HG03196 (cell line): ENCODE results near the gene CYYR1.

Experiments
- ATAC-seq: cut with Tn5 transposase; IDR thresholded peaks from one replicate; pipeline ENCODE4 v1.9.1; 2021; ENCODE audit not compliant: unreplicated experiment

The CYYR1 gene

DNA sequence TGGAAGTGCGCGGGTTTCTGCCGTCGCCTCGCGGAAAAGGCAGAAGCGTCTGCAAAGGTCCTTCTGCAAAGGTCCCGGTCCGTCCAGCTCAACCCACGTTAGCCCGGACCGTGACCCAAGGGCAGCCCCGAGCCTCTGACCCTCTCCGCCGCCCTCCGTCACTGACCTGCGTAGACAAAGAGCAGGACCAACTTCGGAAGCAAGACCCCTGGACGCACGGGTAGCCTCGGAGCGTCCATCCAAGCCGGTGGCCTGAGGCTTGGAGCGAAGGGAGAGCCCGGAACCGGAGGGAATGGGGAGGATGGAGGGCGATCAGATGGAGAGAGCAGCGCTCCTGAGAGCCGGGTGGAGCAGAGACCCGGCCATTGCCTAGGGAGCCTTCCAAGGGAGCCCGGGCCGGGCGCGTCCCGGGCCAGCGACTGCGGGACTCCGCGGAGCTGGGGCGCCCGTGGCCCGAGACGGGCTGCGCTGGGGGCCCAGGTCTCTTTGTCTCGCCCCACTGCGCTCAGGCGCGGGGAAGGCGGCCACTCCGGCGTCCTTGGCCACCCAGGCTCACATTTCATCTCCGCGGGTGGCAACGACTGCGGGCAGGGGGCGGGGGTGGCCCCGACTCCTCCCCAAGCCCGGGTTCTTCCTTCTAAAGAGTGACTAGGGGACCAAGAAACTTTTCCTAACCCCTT lies at the start of gene CYYR1:
TSS of gene CYYR1 (minus strand) at position 585 of the 680 bp plus-strand sequence. CDS start at position 239, 346 bp downstream.
- no peak for ATAC-seq

DNA sequence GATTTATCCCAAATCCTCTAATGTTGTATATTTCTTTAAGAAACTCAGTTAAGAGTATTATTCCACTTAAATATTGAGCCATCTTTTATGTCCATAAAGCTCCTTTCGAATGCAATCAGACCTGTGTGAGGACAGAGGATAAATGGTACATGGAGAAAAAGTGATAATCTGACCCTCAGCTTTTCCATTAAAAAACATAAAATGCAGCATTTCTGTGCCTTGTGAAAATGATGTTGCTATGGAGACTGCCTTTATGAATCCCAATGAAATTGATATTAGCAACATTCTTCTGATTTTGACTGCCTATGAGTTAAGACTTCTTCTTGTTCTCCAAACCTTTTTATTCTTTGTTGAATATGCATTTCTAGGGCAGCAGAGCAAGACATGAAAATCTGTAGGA lies 44.1 kb upstream of the CYYR1 start:
- no peak for ATAC-seq

DNA sequence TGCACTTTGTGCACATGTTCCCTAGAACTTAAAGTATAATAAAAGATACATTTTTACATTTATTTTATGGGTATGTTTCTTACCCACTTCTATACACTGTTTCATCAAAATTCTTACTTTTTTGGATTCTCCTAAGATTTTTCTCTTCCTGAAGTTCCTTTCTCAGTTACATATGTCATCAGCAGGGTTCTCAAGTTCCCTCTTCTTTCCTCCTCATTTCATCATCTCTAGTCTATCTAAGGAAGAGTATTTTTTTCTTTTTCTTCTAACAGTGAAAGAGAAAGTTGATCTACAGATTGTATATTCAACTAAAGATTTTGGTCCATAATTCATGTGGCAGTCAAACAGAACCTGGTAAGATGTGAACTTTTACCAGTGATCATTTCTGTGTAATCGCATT lies 41.2 kb upstream of the CYYR1 start:
- ATAC-seq: no peak

DNA sequence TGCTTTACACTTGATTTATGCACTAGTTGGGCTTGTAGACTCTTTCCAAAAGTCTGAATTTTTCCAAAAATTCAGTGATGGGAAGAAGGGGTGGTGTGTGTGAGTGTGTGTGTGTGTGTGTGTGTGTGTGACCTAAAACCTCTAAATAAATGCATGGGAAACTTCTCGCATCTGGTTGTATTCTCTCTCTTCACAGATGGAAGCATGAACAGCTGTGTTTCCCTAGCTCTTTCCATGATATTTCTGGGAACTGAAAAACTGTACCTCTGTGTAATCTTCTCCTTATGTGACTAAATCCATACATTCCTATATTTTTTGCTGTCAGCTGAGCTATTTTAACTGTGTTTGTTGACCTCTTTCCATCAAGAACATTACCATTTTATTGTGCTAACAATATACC lies 26.2 kb upstream of the CYYR1 start:
- no peak for ATAC-seq

DNA sequence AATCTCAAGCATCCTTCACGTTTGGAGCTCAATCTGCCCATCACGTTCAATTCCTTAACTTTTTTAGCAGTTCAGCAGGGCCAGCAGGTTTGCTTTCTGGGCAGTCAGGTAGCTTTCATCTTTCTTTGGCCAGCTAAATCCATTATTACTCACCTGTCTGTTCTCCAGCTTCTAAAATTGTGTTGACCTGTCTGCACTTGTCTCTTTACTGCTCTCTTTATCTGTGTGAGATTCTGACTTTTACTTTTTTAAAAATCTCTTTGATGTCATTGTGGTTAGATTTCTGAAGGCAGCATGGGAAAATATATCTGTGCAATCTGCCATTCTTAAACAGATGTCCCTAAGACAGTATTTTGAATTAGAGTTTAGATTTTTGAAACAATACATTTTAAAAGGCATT lies 24.9 kb upstream of the CYYR1 start:
- no peak for ATAC-seq

DNA sequence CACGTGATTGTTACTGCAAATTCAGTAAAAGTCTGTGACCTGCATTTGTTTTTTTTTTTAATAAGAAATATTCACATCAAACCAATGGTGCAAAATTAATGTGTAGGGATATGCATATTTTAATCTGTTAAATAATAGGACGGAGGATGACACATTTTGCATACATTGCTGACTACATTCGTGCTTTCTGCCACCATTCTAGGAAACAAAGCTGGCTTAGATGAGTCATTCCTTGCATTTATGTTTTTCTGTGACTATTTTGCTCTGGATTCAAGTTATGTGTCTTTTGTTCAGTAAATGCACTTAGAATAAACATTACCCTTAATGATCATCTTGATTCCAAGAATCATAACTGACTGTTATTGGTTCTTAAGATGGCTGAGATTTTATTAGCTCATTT lies 23.9 kb upstream of the CYYR1 start:
- ATAC-seq: no peak

DNA sequence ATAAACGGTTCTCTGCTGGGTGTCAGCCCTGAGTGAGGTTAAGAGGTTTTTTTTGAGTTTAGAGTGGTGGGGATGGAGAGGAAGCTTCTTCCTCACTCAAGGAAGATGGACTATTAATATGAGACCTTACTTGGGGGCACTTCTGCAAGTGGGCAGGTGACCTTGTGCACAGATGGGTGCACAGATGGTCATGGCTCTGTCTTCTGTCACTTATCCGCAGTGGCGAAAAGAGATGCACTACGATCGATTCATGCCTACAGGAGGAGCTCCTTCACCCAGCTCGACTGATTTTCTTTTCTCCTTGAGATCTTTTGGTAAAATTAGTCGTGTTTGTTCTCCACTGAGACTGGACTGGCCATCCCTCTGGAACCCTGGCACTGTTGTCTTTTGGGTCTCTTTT lies 22.9 kb upstream of the CYYR1 start:
- ATAC-seq: no peak

DNA sequence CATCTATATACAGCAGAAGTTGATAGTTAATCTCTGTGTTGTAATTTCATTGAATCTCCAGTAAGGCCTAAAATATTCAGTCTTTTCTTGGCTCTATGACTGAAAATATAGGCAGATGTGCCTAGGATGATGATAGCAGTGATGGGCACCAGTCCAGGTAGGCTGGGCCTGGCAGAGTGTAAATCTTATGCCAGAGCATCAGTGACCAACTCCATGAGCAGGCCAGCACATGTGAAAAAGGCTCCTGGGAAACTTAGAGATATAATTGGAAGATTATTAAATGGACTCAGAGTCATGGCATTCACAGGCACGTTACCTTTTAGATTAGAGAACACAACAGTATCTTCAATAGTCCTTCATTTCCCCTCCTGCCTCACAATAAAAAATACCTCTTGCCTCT lies 20.7 kb upstream of the CYYR1 start:
- no peak for ATAC-seq

DNA sequence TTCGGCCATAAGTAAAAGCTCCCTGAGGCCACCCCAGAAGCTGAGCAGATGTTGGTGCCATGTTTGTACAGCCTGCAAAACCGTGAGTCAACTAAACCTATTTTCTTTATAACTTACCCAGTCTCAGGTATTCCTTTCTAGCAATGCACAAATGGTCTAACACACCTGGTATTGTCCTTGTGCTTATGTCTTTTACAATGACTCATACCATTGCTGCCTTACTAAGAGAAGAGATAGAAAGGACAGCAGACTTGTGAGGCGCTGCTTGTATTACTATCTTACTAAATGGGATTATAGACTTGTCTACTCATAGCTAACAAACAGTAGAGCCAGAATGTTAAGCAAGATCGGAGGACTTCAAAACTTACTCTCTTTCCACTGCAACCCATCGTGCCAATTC lies 18.5 kb upstream of the CYYR1 start:
- no peak for ATAC-seq

DNA sequence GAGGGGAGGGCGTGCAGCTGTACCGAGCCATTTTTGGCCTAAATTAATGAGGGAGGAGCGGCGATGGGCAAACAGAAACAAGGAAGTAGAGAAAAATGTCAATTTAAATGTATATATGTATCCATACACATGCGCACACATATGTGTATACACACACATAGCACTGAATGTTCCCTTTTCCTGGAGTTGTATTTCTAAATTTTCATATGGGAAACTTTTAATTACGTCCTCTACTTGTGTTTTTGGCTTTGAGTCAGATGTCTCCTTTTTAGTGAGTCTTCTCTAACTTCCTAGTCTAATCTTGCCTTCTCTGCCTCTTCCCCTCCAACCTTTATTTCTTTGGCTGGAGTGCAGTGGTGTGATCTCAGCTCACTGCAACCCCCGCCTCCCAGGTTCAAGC lies 15.4 kb upstream of the CYYR1 start:
- no peak for ATAC-seq

DNA sequence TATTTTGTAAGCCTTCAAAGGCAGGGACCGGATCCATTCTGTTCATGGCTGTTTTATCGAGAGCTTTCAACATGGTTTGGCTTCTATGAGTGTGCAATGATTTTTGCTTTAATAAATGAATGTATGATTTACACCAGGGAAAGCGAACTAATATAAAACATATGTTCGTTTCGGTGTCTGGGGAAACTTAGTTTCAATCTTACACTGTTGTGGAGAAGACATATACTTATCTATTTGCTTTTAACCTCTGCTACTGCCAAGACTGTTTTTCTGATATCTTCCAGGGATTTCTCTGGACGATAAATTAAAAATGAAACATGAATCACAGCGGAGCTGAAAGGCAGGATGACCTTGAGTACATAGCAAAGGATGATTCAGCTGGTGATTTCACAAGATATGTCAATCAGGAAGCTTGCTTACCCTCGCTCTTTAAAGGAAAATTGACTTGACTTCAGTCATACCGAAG lies 14.7 kb upstream of the CYYR1 start:
- no peak for ATAC-seq

DNA sequence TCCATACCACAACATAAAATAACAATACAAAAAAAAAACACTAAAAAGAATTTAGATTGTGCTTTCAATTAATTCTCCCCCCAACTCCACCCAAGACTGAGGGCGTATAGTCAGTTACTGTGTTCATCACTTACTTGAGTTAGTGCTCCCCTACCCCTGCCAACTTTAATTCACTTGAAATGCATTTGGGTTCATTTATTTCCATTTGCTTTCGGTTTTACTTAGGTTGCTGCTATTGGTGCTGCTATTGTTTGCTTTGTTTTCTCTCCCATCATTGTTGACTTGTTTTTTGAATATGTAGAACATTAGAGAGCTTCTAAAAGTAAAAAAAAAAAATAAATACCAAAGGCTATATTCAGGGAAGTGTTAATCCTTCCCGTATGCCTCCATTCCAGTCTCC lies 10.7 kb upstream of the CYYR1 start:
- ATAC-seq: no peak

DNA sequence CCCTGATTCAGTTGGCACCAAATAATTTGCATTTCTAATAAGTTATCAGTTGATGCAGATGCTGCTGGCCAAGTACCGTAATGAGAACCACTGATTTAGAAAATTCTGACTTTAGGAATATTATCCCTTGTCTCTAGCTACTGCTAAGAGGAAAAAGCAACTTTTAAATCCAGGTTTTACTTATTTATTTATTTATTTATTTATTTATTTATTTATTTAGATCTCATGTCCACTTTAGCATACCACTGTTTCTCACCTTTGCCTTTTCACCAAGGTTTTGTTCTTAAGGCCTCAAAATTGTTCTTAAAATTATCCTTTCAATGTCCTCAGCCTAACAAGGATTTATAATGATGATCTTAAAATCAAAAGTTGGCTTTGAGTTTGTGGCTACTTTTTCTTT lies 8.7 kb upstream of the CYYR1 start:
- ATAC-seq: no peak

DNA sequence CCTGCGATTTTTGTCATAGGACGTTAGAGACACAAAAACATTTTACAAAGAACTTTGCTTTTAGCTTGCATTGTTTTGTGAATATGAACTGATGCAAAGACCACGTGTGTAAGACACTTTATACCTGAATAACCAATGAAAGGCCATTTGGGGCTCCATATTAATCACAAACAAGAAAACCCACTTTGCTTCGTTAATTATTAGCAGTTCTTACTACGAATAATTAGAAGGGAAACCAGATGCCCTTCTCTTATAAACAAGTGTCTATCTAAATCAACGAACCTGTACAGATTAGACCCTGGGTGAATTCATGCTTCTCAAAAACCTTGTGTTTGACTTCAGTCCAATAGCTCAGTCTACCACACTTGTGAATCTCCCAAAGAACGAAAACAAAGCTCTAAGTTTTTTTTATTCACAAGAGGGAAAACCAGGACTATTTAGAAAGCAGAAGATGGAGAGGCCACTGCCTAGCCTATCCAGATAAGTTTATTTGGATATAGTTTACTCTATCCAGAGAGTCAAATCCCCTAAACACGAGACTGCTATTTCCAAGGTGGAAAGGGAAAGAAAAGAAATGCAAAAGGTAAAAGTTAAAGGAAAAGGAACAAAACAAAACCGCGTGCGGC lies 897 bp downstream of the CYYR1 start:
- no peak for ATAC-seq

DNA sequence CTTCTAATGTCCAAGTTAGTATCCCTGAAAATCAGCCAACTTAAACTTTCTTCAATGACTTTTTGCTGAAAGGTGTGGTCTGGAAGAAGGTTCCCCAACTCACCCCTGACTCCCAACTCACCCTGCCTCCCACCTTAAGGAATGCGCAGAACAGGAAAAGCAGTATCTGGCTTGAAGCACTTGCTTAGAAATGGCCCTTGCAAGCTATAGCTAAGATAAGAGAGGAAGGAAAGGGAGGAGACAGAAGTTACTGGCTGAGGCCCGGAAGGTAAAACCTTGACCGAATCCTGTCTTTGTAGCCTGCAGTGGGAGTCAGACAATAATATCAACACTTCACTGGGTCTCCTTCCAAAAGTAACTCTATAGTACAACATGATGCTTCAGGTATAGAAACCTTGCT lies 2.9 kb downstream of the CYYR1 start:
- no peak for ATAC-seq

DNA sequence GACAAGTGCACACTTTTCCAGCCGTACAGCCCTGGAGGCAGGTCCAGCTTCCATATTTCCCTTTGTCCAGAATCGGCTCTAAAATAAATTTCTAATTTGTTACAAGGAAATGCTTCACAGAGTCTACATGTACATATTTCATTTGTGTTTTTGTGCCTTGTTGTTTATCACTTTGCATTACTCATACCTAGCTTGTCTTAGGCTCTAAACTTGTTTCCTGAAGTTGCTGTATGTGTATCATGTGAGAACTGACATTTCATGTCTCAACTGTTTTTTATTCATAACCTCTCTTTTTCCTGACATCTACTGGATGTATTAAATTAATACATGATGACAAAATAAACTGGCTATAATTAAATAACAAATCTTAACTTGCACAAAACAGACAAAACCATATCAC lies 7.5 kb downstream of the CYYR1 start:
- ATAC-seq: no peak

DNA sequence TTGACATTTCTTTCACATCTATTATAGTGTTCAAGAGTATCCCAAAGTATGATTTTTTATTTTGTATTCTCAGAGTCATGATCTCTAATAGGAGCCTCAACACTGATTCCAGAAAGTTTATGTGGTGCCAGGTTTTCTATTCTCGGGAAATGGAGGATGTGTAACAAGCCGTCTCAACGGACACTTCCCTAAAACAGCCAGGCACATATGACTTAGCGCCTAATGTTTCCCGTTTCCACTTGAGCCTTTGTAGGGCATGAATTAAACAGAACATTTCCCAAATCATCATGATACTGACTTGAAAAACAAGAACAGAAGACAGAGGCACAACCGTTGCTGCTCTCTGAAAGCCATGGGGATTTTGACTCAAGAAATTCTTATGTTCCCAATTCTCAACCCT lies 8.0 kb downstream of the CYYR1 start:
- no peak for ATAC-seq

DNA sequence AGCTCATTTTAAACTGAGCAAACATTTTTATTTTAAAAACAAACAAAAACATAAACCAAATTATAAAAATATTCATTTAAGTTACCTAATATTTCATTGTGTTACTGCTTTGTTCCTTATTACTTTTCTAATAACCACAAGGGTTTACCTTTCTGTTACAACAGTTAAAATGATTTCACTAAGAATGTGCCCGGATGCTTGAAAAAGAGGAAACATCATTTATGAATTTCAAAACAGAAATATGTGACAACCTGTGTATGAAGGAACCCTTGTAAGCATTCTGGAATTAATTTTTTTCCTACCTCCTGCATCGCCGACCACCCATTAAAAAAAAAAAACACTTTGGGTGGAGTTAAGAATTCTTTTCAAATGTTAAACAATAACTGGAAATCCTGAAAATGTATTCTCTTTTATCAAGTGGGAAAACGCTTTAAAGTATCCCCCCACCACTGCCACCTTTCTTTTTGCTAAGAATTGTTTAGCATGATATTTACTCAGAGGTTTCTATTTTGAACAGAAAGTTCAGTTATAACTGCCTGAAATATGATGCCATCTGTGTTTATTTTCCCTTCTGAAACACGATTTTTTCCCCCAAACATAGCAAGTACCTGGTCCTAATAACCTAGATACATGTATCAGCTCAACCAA lies 9.1 kb downstream of the CYYR1 start:
- no peak for ATAC-seq

DNA sequence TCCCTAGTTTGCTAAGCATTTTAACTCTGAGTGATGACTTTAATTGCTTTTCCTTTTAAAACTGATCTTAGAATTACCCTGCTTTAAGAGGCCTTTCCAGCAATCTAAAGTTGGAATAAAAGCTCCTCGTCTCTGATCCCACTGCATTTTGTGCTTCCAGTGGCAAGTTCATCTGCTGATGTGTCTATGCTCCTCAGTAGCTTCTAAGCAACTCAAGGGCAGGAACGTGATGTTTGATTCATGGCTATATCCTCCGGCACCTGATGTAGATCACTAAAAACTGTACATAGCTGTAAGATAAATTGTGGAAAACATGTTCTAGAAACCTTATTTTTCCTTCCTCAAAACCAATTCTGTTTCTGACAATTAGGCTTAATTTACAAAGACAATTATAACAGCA lies 12.5 kb downstream of the CYYR1 start:
- ATAC-seq: no peak

DNA sequence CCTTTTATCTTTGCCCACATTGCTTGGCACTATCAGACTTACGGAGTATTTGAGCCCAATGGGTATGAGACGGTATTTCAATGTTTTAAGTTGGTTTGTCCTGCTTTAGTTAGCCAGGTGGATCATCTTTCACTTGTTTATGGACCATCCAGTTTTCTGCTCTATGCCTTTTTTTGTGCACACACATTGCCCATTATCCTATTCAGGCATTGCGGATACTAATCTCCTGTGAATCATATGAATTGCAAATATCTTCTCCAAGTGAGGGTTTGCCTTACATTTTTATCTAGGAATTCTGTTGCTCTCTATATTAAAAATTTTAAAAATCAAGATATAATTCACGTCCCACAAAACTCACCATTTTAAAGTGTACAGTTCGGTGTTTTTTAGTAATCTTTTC lies 14.0 kb downstream of the CYYR1 start:
- no peak for ATAC-seq

DNA sequence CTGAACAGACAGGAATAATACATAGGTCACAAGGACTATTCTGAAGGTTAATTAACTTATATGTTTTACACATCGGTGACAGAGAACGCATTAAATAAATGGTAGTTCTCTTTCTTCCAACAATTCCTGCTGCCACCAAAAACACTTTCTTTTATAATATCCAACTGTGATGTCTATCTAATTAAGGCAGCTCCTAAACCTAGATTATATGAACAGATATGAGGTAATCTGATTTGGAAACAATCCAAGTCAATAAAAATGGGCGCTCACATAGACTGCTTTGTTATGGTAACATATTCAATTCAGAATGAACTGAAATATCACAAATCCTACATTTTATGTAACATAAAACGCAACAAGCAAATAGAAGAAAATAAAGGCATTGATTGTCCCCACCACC lies 16.0 kb downstream of the CYYR1 start:
- no peak for ATAC-seq

DNA sequence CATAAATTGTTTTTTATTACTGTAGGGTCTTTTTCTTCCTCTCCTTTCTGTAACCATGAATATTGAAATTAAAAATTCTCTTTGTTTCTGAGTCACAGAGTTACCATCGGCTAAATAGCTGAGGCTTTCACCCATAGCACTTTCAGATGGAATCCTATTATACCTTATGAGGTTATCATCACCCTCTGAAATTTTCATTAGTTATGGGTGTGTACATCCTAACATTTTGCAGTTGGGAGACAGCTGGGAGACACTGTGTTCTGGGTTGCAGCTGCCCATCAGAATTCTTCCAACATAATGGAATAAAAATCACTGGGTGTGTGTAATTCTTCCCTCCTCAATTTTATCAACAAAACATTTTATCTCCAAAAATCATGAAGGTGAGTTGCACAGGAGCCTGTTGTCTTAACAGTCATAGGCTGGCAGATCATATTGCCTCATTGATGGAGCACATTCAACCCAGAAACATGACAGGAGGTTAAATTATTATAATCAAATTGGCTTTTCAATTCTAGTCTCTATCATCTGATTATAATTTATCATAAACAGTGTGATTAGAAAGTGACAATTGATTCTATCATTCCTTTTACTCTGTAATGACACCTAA lies 17.4 kb downstream of the CYYR1 start:
- no peak for ATAC-seq
